ENCODE results near the gene ADH7.
"Not testable (repeated sequence)": the region's sequence is repeated elsewhere in the genome, so short reads cannot be mapped to it uniquely, and the experiment has no call there.

Gene ADH7

GRCh38 chr4:99430106-99430505, 5.0 kb downstream of the ADH7 start:
- no peaks in the 10 kb centered on the region for H3K9me2 ChIP-seq (replicated peaks; ENCODE audit: control insufficient read depth, low read length)
- H3F3A ChIP-seq (ENCODE audit: control insufficient read depth, insufficient read depth): no peaks in the 10 kb centered on the region
- TF ChIP-seq EZH2phosphoT487 (IDR thresholded peaks at IDR 0.05; ENCODE audit: borderline replicate concordance, low read length) (no peak), CTCF (IDR thresholded peaks at IDR 0.05; ENCODE audit: low read depth, low read length, poor library complexity, severe bottlenecking) (no peak)
- H3K36me3 ChIP-seq (ENCODE audit: control insufficient read depth, low read length): no peaks in the 10 kb centered on the region
- no peaks in the 10 kb centered on the region for H3K27me3 ChIP-seq (ENCODE audit: control insufficient read depth, low read length)
- no peaks in the 10 kb centered on the region for H3K4me1 ChIP-seq (ENCODE audit: control insufficient read depth, low read length)
- no peak overlapping the region for H3K4me2 ChIP-seq (ENCODE audit: low read length)
- H4K20me1 ChIP-seq (ENCODE audit: control insufficient read depth, insufficient read depth, low read depth, low read length): no peaks in the 10 kb centered on the region
- no peaks in the 10 kb centered on the region for H3K9me3 ChIP-seq (ENCODE audit: control insufficient read depth, insufficient read depth, low read length)
- H3K79me2 ChIP-seq (ENCODE audit: control insufficient read depth, low read length): no peaks in the 10 kb centered on the region
- no peak overlapping the region for H3K4me3 ChIP-seq (ENCODE audit: low read length)
- no peak overlapping the region for H3K27ac ChIP-seq (ENCODE audit: low read depth, low read length)

- no peaks in the 10 kb centered on the region for H3K4me1 ChIP-seq (ENCODE audit: control insufficient read depth, low read length)
- H3K27me3 ChIP-seq (ENCODE audit: control insufficient read depth, low read length): no peaks in the 10 kb centered on the region
- TF ChIP-seq CTCF (IDR thresholded peaks at IDR 0.05; ENCODE audit: low read depth, low read length, poor library complexity, severe bottlenecking): no peak
- no peak for TF ChIP-seq EZH2phosphoT487 (IDR thresholded peaks at IDR 0.05; ENCODE audit: borderline replicate concordance, low read length)
Observed at GRCh38 chr4:99417125-99417524, 18.0 kb downstream of the ADH7 start.

GRCh38 chr4:99415762-99416161, 19.4 kb downstream of the ADH7 start:
- H3K9me3 ChIP-seq (ENCODE audit: control insufficient read depth, insufficient read depth, low read length); H3K27me3 ChIP-seq (ENCODE audit: control insufficient read depth, low read length): not testable (repeated sequence)

More at GRCh38 chr4:99417125-99417524, 18.0 kb downstream of the ADH7 start:
- Histone ChIP-seq H4K20me1 (ENCODE audit: control insufficient read depth, insufficient read depth, low read depth, low read length) (no peaks in the 10 kb centered on the region), H3K27ac (ENCODE audit: low read depth, low read length) (no peak overlapping the region), H3K4me3 (ENCODE audit: low read length) (no peak overlapping the region), H3K79me2 (ENCODE audit: control insufficient read depth, low read length) (no peaks in the 10 kb centered on the region), H3F3A (ENCODE audit: control insufficient read depth, insufficient read depth) (no peaks in the 10 kb centered on the region), H3K36me3 (ENCODE audit: control insufficient read depth, low read length) (no peaks in the 10 kb centered on the region), H3K4me2 (ENCODE audit: low read length) (no peak overlapping the region), H3K9me3 (ENCODE audit: control insufficient read depth, insufficient read depth, low read length) (no peaks in the 10 kb centered on the region), H3K9me2 (replicated peaks; ENCODE audit: control insufficient read depth, low read length) (no peaks in the 10 kb centered on the region; the same call in 1 of the 2 replicates)

GRCh38 chr4:99414902-99415301, 20.2 kb downstream of the ADH7 start:
- H3K27ac ChIP-seq (ENCODE audit: low read depth, low read length); H3K4me3 ChIP-seq (ENCODE audit: low read length); H3K27me3 ChIP-seq (ENCODE audit: control insufficient read depth, low read length); H3K9me2 ChIP-seq (replicated peaks; ENCODE audit: control insufficient read depth, low read length); H3K36me3 ChIP-seq (ENCODE audit: control insufficient read depth, low read length); H3K79me2 ChIP-seq (ENCODE audit: control insufficient read depth, low read length); H3K4me1 ChIP-seq (ENCODE audit: control insufficient read depth, low read length); H3K4me2 ChIP-seq (ENCODE audit: low read length); H4K20me1 ChIP-seq (ENCODE audit: control insufficient read depth, insufficient read depth, low read depth, low read length); H3K9me3 ChIP-seq (ENCODE audit: control insufficient read depth, insufficient read depth, low read length); H3F3A ChIP-seq (ENCODE audit: control insufficient read depth, insufficient read depth): not testable (repeated sequence)

More at GRCh38 chr4:99415762-99416161, 19.4 kb downstream of the ADH7 start:
- H3K27ac ChIP-seq (ENCODE audit: low read depth, low read length); H3K79me2 ChIP-seq (ENCODE audit: control insufficient read depth, low read length); H3K4me2 ChIP-seq (ENCODE audit: low read length); H3K36me3 ChIP-seq (ENCODE audit: control insufficient read depth, low read length); H3K9me2 ChIP-seq (replicated peaks; ENCODE audit: control insufficient read depth, low read length); H4K20me1 ChIP-seq (ENCODE audit: control insufficient read depth, insufficient read depth, low read depth, low read length); H3F3A ChIP-seq (ENCODE audit: control insufficient read depth, insufficient read depth); H3K4me1 ChIP-seq (ENCODE audit: control insufficient read depth, low read length); H3K4me3 ChIP-seq (ENCODE audit: low read length): not testable (repeated sequence)
